DLD1 (cell line): ENCODE measurements around the gene COMMD1.
"Not testable (repeated sequence)": the region's sequence is repeated elsewhere in the genome, so short reads cannot be mapped to it uniquely, and the experiment has no call there.

Source experiments
- in situ Hi-C: cut with HindIII; loops from 2 replicates; pipeline ENCODE4 v1.10.0; 2017; ENCODE audit warnings: low sequenced_read_pairs

Gene COMMD1

GRCh38 chr2:61905372-61906185 is at the start of gene COMMD1:
Gene COMMD1, plus strand, starts transcription at chr2:61905674. Its CDS starts 5 bp downstream, at chr2:61905679.
- in situ Hi-C loops = no loop called here

GRCh38 chr2:61857224-61857623 is 48.2 kb upstream of the COMMD1 start:
- in situ Hi-C loops = loop anchor here (25.0 kb wide), 1 partner anchor 670 kb away; no protein-coding TSS in a partner anchor

GRCh38 chr2:61862085-61862484 is 43.4 kb upstream of the COMMD1 start:
- in situ Hi-C loops = loop anchor here (25.0 kb wide), 1 partner anchor 675 kb away; no protein-coding TSS in a partner anchor

GRCh38 chr2:61866482-61867089 is 38.9 kb upstream of the COMMD1 start:
- in situ Hi-C loops = loop anchor here (25.0 kb wide), 1 partner anchor 679 kb away; no protein-coding TSS in a partner anchor

DNA sequence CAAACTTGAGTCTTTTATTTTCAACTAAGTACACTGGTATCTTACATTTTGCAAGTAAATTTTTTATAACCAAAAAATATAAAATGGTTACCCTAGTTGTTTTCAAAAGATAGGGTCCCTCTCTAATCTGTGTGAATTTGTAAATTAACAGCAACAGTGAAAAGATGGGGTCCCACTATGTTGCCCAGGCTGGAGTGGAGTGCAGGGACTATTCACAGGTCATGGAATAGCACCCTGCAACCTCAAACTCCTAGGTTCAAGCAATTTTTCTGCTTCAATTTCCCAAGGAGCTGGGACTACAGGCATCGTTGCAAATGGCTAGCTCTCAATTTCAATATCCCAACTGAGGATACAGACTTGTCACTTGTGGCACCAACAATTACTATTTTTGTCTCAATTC is 29.1 kb upstream of the COMMD1 start:
- in situ Hi-C loops = no loop called here

DNA sequence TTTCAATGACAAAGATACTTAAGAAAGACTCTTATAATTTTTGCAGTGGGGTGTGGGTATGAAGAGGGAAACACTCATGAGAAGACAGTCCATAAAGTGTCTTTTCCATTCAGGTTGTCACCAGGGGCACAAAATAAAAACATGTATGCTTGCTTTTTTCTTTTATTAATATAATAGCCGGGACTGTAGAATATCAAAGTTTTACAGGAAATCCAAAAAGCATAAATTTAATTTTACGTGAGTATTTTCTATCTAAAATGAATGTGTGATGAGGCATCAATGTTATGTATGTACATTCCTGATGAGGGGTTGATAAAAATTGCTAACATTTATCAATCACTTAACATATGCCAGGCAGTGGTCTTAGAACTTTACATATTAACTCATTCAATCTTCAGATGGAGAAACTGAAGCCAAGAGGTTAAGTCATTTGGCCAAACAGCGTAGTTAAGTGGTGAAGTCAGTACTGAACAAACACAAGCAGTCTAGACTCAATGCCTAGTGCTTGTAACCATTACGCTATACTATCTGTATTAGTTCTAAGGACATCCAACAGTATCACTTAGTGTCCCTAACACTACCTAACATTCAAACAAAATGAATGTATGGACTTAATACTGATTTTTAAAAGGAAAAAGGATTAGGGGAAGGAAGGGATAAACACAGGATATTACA is 27.8 kb upstream of the COMMD1 start:
- in situ Hi-C loops = no loop called here

DNA sequence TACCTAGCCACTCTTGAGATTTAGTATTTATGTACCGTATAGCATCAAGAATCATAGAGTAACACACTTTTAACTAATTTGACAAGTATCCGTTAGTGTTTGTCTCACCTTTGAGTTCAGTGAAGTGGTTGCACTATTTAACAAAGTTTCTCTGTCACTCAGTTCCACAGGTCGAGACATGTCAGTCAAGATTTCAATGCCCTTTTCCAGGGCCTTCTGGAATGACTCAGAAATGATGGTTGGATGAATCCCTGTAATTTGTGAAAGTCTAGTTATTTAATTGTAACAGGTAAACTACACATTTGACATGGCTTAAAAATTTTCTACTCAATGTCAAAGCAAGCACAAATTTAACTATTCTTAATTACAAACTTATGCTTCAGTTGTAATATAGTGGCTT is 26.7 kb upstream of the COMMD1 start:
- in situ Hi-C loops = no loop called here

GRCh38 chr2:61879351-61879750 is 26.1 kb upstream of the COMMD1 start:
- in situ Hi-C loops = not testable (repeated sequence)

DNA sequence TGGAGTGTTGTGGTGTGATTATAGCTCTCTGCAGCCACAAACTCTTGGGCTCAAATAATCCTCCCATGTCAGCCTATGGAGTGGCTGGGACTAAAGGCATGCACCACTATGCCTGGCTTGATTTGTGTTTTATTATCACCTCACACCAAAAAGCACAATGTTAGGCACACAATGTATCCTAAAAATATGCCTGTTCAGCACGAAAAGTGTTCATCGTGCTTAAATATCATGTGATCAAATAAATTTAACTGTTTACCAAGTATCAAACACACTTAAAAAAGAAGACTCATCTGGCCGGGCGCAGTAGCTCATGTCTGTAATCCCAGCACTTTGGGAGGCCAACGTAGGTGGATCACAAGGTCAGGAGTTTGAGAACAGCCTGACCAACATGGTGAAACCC is 22.6 kb upstream of the COMMD1 start:
- in situ Hi-C loops = no loop called here

DNA sequence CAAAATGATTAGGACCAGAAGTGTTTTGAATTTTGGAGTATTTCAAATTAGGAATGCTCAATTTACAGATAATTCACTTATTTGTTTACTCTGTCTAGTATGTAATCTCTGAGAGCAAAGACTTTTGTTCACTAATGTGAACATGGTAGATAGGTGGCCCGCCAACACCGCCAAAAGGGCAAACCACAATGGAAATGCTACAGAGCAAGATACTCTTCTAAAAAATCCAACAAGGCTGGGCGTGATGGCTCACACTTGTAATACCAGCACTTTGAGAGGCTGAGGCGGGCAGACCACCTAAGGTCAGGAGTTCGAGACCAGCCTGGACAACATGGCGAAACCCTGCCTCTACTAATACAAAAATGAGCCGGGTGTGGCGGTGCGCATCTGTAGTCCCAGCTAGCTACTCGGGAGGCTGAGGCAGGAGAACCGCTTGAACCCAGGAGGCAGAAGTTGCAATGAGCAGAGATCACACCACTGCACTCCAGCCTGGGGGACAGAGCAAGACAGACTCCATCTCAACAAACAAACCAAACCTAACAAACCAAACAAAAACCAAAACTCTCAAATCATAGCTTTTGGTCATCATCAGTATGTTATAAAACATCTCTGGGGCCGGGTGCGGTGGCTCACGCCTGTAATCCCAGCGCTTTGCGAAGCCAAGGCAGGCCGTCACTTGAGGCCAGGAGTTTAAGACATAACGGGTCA is 19.4 kb upstream of the COMMD1 start:
- in situ Hi-C loops = no loop called here

- in situ Hi-C loops = no loop called here
These were observed 17.7 kb upstream of the COMMD1 start for GRCh38 chr2:61887717-61888266.

GRCh38 chr2:61888267-61889055 is 17.0 kb upstream of the COMMD1 start, which contains the start of gene CCT4:
Gene CCT4, minus strand, starts transcription at chr2:61888656. Its CDS starts 149 bp downstream, at chr2:61888507.
- in situ Hi-C loops = no loop called here

DNA sequence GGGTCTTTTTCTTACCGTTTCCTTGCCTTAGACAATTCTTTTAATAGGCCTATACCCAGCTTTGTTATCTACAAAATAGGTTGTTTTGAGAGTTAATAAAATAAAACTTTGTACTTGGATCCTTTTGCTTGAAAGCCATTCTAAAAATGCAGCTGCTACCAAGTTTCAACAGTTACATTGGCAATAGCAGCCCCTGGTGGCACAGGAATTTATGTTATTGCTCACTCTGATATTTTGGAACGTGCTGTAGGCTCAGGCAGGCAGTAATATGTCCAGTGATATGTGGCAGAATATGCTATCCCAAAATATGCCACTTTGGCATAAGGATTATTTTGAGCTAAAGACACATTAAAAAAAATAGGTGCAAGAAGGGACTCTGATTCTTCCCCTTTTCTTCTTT is 6.7 kb upstream of the COMMD1 start:
- in situ Hi-C loops = no loop called here

- in situ Hi-C loops = no loop called here
These were observed 5.2 kb upstream of the COMMD1 start for GRCh38 chr2:61900281-61900680.

GRCh38 chr2:61906186-61906470 is 654 bp downstream of the COMMD1 start:
- in situ Hi-C loops = no loop called here

DNA sequence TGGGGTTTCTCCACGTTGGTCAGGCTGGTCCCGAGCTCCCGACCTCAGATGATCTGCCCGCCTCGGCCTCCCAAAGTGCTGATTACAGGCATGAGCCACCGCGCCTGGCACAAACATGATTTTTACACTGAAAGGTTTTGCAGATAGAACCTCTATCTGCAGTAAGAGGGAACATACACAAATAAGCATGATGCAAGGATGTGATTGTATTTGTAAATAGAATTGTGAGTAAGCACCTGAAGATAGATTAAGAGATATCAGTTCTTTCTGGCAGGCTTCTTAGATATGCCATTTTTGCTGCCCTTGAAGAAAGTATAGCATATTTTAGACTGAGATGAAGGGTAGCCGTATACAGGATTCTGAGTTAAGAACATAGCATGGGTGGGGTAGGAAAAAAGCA is 3.6 kb downstream of the COMMD1 start:
- in situ Hi-C loops = no loop called here

- in situ Hi-C loops = no loop called here
These were observed 5.1 kb downstream of the COMMD1 start for GRCh38 chr2:61910603-61911002.

- in situ Hi-C loops = no loop called here
These were observed 6.0 kb downstream of the COMMD1 start for GRCh38 chr2:61911510-61911909.

DNA sequence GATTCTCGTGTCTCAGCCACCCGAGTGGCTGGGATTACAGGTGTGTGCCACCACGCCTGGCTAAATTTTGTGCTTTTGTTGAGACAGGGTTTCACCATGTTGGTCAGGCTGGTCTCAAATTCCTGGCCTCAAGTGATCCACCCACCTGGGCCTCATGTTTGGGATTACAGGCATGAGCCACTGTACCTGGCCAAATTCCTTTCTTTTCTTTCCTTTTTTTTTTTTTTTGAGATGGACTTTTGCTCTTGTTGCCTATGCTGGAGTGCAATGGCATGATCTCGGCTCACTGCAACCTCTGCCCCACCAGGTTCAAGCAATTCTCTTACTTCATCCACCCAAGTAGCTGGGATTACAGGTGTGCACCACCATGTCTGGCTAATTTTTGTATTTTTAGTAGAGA is 9.3 kb downstream of the COMMD1 start:
- in situ Hi-C loops = not testable (repeated sequence)

GRCh38 chr2:61920548-61920947 is 15.1 kb downstream of the COMMD1 start:
- in situ Hi-C loops = no loop called here
